LNCaP clone FGC (cell line): Measurements from ENCODE around the gene PROC.

ENCODE experiments used
- DNase-seq: peaks from one replicate; pipeline ENCODE4 v3.0.0-alpha.2; 2011; ENCODE audit warnings: low read depth
- H3K4me3 ChIP-seq: 2 replicates; pipeline ENCODE4 v1.5.1; 2011; ENCODE audit warnings: mild to moderate bottlenecking, low read depth, low read length, control low read depth
- TF ChIP-seq, protein P1 (sequence below): IDR thresholded peaks from 2 replicates; pipeline ENCODE4 v1.5.1; 2012; ENCODE audit warnings: mild to moderate bottlenecking; ENCODE audit not compliant: control insufficient read depth, insufficient read depth; ENCODE audit errors: extremely low read depth

Gene PROC

GRCh38 chr2:127418300-127419111, at the start of gene PROC:
TSS of gene PROC (plus strand) at chr2:127418427. CDS start at chr2:127419943, 1,516 bp downstream.
- TF ChIP-seq, protein P1, sequence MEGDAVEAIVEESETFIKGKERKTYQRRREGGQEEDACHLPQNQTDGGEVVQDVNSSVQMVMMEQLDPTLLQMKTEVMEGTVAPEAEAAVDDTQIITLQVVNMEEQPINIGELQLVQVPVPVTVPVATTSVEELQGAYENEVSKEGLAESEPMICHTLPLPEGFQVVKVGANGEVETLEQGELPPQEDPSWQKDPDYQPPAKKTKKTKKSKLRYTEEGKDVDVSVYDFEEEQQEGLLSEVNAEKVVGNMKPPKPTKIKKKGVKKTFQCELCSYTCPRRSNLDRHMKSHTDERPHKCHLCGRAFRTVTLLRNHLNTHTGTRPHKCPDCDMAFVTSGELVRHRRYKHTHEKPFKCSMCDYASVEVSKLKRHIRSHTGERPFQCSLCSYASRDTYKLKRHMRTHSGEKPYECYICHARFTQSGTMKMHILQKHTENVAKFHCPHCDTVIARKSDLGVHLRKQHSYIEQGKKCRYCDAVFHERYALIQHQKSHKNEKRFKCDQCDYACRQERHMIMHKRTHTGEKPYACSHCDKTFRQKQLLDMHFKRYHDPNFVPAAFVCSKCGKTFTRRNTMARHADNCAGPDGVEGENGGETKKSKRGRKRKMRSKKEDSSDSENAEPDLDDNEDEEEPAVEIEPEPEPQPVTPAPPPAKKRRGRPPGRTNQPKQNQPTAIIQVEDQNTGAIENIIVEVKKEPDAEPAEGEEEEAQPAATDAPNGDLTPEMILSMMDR, result no peak

GRCh38 chr2:127370010-127370409, 48.2 kb upstream of the PROC start:
- no peak for DNase-seq
- TF ChIP-seq, protein P1, result no peak
- H3K4me3 ChIP-seq, result no peak overlapping the region

More at GRCh38 chr2:127418300-127419111, at the start of gene PROC:
- DNase-seq, result no peak
- no peak within 1 kb of the TSS for H3K4me3 ChIP-seq

DNA sequence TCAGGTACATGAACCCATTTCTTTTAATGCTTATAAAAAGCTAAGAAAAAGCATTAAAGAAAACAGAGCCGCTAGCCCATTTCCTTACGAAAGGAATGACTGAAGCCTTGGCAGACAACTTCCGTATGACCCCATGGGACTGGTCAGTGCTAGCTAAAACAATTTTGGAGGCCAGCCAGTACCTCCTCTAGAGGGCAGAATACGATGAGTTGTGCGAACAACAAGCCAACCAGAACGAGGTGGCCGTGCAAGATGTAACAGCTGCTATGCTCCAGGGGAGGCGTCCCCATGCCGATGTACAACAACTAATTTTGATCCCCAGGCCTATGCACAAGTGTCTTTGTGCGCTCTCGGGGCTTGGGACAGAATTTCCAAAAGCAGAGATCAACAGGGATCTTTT, 47.2 kb upstream of the PROC start:
- TF ChIP-seq, protein P1, result no peak
- H3K4me3 ChIP-seq, result no peak overlapping the region
- no peak for DNase-seq

DNA sequence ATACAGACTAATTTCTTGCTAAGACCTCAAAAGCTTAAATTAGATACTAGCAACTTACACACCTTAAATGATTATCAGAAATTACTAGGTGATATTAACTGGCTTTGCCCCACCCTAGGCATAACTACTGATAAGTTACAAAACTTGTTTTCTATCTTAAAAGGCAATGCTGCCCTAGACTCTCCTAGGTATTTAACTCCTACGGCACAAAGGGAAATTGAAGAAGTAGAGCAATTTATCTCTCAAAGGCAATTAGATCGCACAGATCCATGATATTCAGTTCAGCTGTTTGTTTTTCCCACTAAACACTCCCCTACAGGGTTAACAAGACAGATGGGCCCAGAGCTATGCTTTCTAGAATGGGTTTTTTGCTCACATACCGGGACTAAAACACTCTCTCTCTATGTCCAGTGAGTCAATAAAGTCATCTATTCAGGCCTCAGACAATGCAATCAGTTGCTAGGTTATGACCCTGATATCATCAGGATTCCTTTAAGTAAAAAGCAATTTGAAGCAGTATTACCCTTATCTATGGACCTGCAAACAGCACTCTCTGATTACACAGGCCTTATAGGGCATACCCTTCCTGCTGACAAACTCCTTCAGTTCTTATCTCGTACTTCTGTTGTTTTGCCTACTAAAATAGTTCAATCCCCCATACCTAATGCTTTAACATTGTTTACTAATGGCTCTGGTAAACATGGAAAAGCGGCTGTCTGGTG, 44.7 kb upstream of the PROC start:
- no peak overlapping the region for H3K4me3 ChIP-seq
- TF ChIP-seq, protein P1, result no peak
- no peak for DNase-seq

DNA sequence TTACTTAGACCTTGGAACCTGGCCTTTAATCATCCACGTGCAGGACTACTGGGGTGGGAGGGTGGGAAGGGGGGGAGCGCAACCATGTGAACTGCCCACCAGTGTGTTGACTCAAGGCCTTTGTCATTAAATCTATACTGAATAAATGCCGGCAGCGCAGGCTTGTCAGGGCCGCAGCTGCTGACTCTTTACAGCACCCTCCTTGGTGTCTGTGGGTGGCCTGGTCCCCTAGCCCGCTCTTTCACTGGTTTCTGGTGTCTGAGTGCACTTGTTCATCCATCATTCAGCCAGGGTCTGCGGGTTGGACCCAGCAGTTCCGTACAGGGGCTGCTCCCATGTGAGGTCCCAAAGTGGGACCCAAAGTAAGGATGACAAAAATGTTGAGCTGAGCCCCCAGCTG, 42.0 kb upstream of the PROC start:
- DNase-seq, result no peak
- H3K4me3 ChIP-seq, result no peak overlapping the region
- TF ChIP-seq, protein P1, result no peak

- no peak overlapping the region for H3K4me3 ChIP-seq
- DNase-seq, result no peak
- TF ChIP-seq, protein P1, result no peak
These were observed 41.0 kb upstream of the PROC start for GRCh38 chr2:127377262-127377661.
